Naive thymus-derived CD4-positive, alpha-beta T cell (primary cell): Measurements from ENCODE around the gene TNFAIP8L1. TPM values are rescaled to one million over a fixed set of nuclear protein-coding genes. Genes with fewer than 3 reads are reported as not detected.
A peak's percentile ranks its signal among the peaks of the same experiment; 100 is the strongest.

ENCODE experiments used
- ATAC-seq: fragments of 150-1000 bp; cut with Tn5 transposase; 2 replicates; pipeline ENCODE4 v1.10.0; 2021; ENCODE audit warnings: mild to moderate bottlenecking, moderate library complexity
- CTCF ChIA-PET: fragments of 350-600 bp; sonication (Branson Sonifier 250); formaldehyde crosslinking; loops from one replicate; lab custom pipeline; 2021; ENCODE audit warnings: antibody characterized with exemption; lab: Charles Lee
- POLR2A ChIA-PET: fragments of 350-600 bp; sonication (Branson Sonifier 250); formaldehyde crosslinking; loops from one replicate; lab custom pipeline; 2021; ENCODE audit warnings: antibody characterized with exemption, inconsistent platforms; lab: Charles Lee
- DNase-seq, 9 donors: peaks; one replicate each; pipeline versions ENCODE4 v3.0.0 to v3.0.0-alpha.2; 2020 to 2022; ENCODE audit warnings: mixed read lengths in 1 of 9
- H3K27ac ChIP-seq: one replicate; pipeline ENCODE4 v1.7.0; 2013; ENCODE audit warnings: mild to moderate bottlenecking, low read depth, low read length, moderate library complexity
- H3K27me3 ChIP-seq, 2 donors: one replicate each; pipeline ENCODE4 v1.7.0; 2013; ENCODE audit warnings: low read length in 2 of 2, mild to moderate bottlenecking in 2 of 2, moderate library complexity in 2 of 2; ENCODE audit not compliant: control insufficient read depth in 2 of 2, insufficient read depth in 2 of 2
- H3K36me3 ChIP-seq, 3 experiments: 1 replicate in 2 of 3; 2 replicates in 1 of 3; pipeline ENCODE4 v1.7.0; 2013; ENCODE audit warnings: low read length in 3 of 3, mild to moderate bottlenecking in 3 of 3, moderate library complexity in 1 of 3; ENCODE audit not compliant: insufficient read depth in 3 of 3, control insufficient read depth in 2 of 3
- H3K4me1 ChIP-seq, 2 donors: one replicate each; pipeline ENCODE4 v1.7.0; 2013; ENCODE audit warnings: low read length in 2 of 2, mild to moderate bottlenecking in 2 of 2, moderate library complexity in 1 of 2; ENCODE audit not compliant: control insufficient read depth in 2 of 2, insufficient read depth in 2 of 2
- H3K4me3 ChIP-seq: 2 replicates; pipeline ENCODE4 v1.7.0; 2013; ENCODE audit warnings: mild to moderate bottlenecking, low read length
- H3K9me3 ChIP-seq, 3 experiments: 1 replicate in 2 of 3; 2 replicates in 1 of 3; pipeline ENCODE4 v1.7.0; 2013; ENCODE audit warnings: low read length in 3 of 3; ENCODE audit not compliant: control insufficient read depth in 2 of 3
- H3K27ac Mint-ChIP-seq, 9 donors: one replicate each; pipeline ENCODE4 v1.8.0; 2020 to 2022; ENCODE audit warnings: mixed read lengths in 9 of 9, mild to moderate bottlenecking in 8 of 9, moderate library complexity in 5 of 9, inconsistent platforms in 2 of 9
- H3K27me3 Mint-ChIP-seq, 5 donors: one replicate each; pipeline ENCODE4 v1.8.0; 2021 to 2022; ENCODE audit warnings: mixed read lengths in 5 of 5, mild to moderate bottlenecking in 1 of 5
- H3K36me3 Mint-ChIP-seq, 5 donors: one replicate each; pipeline ENCODE4 v1.8.0; 2020 to 2022; ENCODE audit warnings: mixed read lengths in 5 of 5, mild to moderate bottlenecking in 3 of 5, inconsistent platforms in 1 of 5
- H3K4me1 Mint-ChIP-seq, 7 donors: one replicate each; pipeline ENCODE4 v1.8.0; 2020 to 2022; ENCODE audit warnings: mixed read lengths in 7 of 7, mild to moderate bottlenecking in 3 of 7, inconsistent platforms in 1 of 7
- H3K4me3 Mint-ChIP-seq, 10 donors: one replicate each; pipeline ENCODE4 v1.8.0; 2020 to 2022; ENCODE audit warnings: mild to moderate bottlenecking in 10 of 10, mixed read lengths in 10 of 10, moderate library complexity in 6 of 10, inconsistent platforms in 2 of 10
- H3K9me3 Mint-ChIP-seq, 11 donors: one replicate each; pipeline ENCODE4 v1.8.0; 2020 to 2022; ENCODE audit warnings: mixed read lengths in 11 of 11, mild to moderate bottlenecking in 4 of 11, inconsistent platforms in 1 of 11, moderate library complexity in 1 of 11
- intact Hi-C, 2 donors: fragments of 100-400 bp; cut with micrococcal nuclease; formaldehyde crosslinking; loops; one replicate each; pipeline ENCODE4 v1.15.1; 2023
- polyA plus RNA-seq, 2 donors: library from polyadenylated mRNA; unstranded; fragments of 300-500 nt; fragmentation: Illumina TruSeq; gene quantifications; one replicate each; pipeline ENCODE4 v1.2.3, GENCODE V29; 2021
- total RNA-seq, 6 experiments: library from RNA in 5 of 6; stranded (reverse) in 5 of 6; gene quantifications; 1 replicate in 5 of 6; 2 replicates in 1 of 6; pipeline ENCODE4 v1.2.3 and lab custom pipeline; 2021 to 2026

Gene TNFAIP8L1
- total and polyA plus RNA-seq, 7 experiments from 2014 or later, result 8.0 to 22.4 (median 20.5) TPM

DNA sequence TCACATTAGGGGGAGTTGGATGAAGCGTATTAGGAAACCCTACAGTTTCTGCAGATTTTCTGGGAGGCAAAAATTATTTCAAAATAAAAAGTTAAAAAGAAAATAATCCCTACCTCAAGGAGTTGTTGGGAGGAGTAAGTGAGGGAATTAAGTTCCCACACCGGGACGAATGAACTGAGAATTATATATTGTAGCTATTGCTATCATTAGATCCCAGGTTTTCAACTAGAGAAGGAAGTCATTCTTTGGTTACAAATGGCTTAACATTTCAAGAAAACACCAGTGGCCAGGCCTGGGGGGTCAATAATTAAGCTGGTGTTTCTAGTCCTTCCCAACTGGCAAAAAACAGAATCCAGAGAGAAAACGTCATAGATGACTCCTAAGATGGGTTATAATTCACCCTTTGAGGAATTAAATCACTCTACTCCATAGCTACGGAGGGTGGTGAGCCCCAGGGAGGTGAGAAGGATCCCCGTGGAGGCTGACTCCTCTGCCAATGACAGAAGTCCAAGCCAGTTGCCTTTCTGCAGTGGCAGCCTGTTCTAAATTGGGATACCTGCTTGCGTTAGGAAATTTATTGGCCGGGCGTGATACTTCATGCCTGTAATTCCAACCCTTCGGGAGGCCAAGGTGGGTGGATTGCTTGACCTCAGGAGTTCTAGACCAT lies 32.0 kb downstream of the TNFAIP8L1 start:
- POLR2A ChIA-PET, result no interaction called here
- Histone ChIP-seq H3K27me3 (no peaks in the 10 kb centered on the region), H3K4me3 (no peak overlapping the region), H3K36me3 (peaks cover 0 to 34% (median 4%) of the 10 kb centered on the region in 3 experiments), H3K4me1 (peaks cover 10 to 13% of the 10 kb centered on the region in 2 donors), H3K27ac (peak overlapping the region; percentile 6), H3K9me3 (no peaks in the 10 kb centered on the region)
- intact Hi-C loops, result loop anchor here (2.0 kb wide), 2 partner anchors 51 to 297 kb away; partner anchors contain the start of genes DPP9 (in 1 of the 2) and KDM4B (in 1 of the 2)
- Mint-ChIP-seq H3K9me3 (no peaks in the 10 kb centered on the region), H3K27ac (peak overlapping the region in 7 of 9 donors; percentile 28 to 86 (median 53)), H3K36me3 (peaks cover 0 to 9% (median 3%) of the 10 kb centered on the region in 5 donors), H3K4me1 (peaks cover 0 to 18% (median 16%) of the 10 kb centered on the region in 7 donors), H3K4me3 (peak overlapping the region; percentile 46 to 87 (median 78)), H3K27me3 (no peaks in the 10 kb centered on the region)
- CTCF ChIA-PET, result no interaction called here
- ATAC-seq (no peak), DNase-seq (no peak)

DNA sequence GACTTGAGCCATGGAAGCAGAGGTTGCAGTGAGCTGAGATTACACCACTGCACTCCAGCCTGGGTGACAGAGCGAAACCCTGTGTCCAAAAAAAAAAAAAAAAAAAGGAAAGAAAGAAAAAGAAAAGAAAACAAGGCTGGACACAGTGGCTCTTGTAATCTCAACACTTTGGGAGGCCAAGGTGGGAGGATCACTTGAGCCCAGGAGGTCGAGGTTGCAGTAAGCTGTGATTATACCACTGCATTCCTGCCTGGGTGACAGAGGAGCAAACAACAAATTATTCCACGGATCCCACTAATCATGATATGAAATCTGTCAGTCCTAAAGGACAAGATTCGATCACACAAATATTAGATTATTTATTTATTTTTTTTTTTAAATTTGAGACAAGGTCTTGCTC lies 33.9 kb downstream of the TNFAIP8L1 start:
- Histone ChIP-seq H3K4me1 (peaks cover 10 to 13% of the 10 kb centered on the region in 2 donors), H3K27ac (no peak overlapping the region), H3K4me3 (no peak overlapping the region), H3K36me3 (peaks cover 0 to 34% (median 2%) of the 10 kb centered on the region in 3 experiments), H3K9me3 (no peaks in the 10 kb centered on the region), H3K27me3 (no peaks in the 10 kb centered on the region)
- ChIA-PET CTCF (interaction anchor here (0.5 kb wide), 1 partner anchor 66 kb away, joined by 4 read pairs; no protein-coding TSS in a partner anchor), POLR2A (interaction anchor here (0.6 to 1.0 kb wide), 2 partner anchors 33 to 105 kb away, joined by 3 to 5 read pairs; no protein-coding TSS in a partner anchor)
- H3K4me3 Mint-ChIP-seq, result no peak overlapping the region
- H3K27ac Mint-ChIP-seq, result peak overlapping the region in 2 of 9 donors; percentile 38 to 47
- peaks cover 0 to 7% (median 3%) of the 10 kb centered on the region in 5 donors for H3K36me3 Mint-ChIP-seq
- intact Hi-C loops, result no loop called here
- DNase-seq (no peak), ATAC-seq (no peak)
- H3K4me1 Mint-ChIP-seq, result peaks cover 0 to 16% (median 14%) of the 10 kb centered on the region in 7 donors
- H3K27me3 Mint-ChIP-seq, result no peaks in the 10 kb centered on the region
- no peaks in the 10 kb centered on the region for H3K9me3 Mint-ChIP-seq

DNA sequence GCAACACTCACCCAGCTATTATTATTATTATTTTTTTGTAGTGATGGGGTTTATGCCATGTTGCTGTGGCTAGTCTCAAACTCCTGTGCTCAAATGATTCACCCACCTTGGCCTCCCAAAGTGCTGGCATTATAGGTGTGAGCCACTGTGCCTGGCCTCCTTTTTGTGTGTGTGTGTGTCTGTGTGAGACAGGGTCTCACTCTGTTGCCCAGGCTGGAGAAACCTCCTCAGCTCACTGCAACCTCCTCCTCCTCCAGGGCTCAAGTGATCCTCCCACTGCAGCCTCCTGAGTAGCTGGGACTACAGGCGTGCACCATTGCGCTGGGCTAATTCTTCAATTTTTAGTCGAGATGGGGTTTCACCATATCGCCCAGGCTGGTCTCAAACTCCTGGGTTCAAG lies 34.4 kb downstream of the TNFAIP8L1 start:
- Histone ChIP-seq H3K27ac (no peak overlapping the region), H3K4me3 (no peak overlapping the region), H3K9me3 (no peaks in the 10 kb centered on the region), H3K36me3 (peaks cover 0 to 35% (median 0%) of the 10 kb centered on the region in 3 experiments), H3K27me3 (no peaks in the 10 kb centered on the region), H3K4me1 (peaks cover 8 to 10% of the 10 kb centered on the region in 2 donors)
- CTCF ChIA-PET, result interaction anchor here (0.7 kb wide), 1 partner anchor 21 kb away, joined by 3 read pairs; no protein-coding TSS in a partner anchor
- peak overlapping the region in 3 of 9 donors; percentile 17 to 45 (median 39) for H3K27ac Mint-ChIP-seq
- intact Hi-C loops, result no loop called here
- H3K27me3 Mint-ChIP-seq, result no peaks in the 10 kb centered on the region
- POLR2A ChIA-PET, result interaction anchor here (0.6 to 1.0 kb wide), 2 partner anchors 34 to 105 kb away, joined by 3 to 5 read pairs; no protein-coding TSS in a partner anchor
- peaks cover 0 to 13% (median 10%) of the 10 kb centered on the region in 7 donors for H3K4me1 Mint-ChIP-seq
- DNase-seq, result no peak
- H3K4me3 Mint-ChIP-seq, result no peak overlapping the region
- ATAC-seq, result no peak
- peaks cover 0 to 6% (median 0%) of the 10 kb centered on the region in 5 donors for H3K36me3 Mint-ChIP-seq
- H3K9me3 Mint-ChIP-seq, result no peaks in the 10 kb centered on the region

DNA sequence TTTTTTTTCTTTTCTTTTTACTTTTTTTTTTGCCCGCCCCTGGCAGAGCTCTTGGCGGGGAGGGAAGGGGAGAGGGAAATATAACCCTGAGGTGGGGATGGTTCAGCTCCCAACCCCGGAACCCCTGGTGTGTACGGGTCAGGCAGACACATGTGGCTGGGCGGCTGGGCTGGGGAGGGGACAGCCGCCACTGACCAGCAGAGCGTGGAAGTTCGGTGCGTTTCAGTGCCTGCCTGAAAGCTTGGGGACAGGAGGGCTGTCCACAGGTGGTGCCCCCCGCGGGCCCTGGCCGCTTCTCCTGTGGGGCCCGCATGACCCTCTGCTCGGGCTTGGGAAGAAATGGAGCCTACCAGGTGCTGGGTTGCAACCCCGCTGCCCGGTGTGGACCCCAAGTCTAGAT lies 36.0 kb downstream of the TNFAIP8L1 start:
- intact Hi-C loops, result no loop called here
- no peak for ATAC-seq
- H3K27me3 ChIP-seq, result no peaks in the 10 kb centered on the region
- Mint-ChIP-seq H3K27me3 (no peaks in the 10 kb centered on the region), H3K9me3 (no peaks in the 10 kb centered on the region), H3K27ac (no peak overlapping the region), H3K4me3 (no peak overlapping the region), H3K4me1 (peaks cover 0 to 4% (median 2%) of the 10 kb centered on the region in 7 donors), H3K36me3 (peaks cover 0 to 8% (median 0%) of the 10 kb centered on the region in 5 donors)
- H3K4me3 ChIP-seq, result no peak overlapping the region
- peaks cover 0 to 42% (median 0%) of the 10 kb centered on the region in 3 experiments for H3K36me3 ChIP-seq
- no peak overlapping the region for H3K27ac ChIP-seq
- ChIA-PET POLR2A (no interaction called here), CTCF (no interaction called here)
- no peak for DNase-seq
- H3K9me3 ChIP-seq, result no peaks in the 10 kb centered on the region
- no peaks in the 10 kb centered on the region for H3K4me1 ChIP-seq

DNA sequence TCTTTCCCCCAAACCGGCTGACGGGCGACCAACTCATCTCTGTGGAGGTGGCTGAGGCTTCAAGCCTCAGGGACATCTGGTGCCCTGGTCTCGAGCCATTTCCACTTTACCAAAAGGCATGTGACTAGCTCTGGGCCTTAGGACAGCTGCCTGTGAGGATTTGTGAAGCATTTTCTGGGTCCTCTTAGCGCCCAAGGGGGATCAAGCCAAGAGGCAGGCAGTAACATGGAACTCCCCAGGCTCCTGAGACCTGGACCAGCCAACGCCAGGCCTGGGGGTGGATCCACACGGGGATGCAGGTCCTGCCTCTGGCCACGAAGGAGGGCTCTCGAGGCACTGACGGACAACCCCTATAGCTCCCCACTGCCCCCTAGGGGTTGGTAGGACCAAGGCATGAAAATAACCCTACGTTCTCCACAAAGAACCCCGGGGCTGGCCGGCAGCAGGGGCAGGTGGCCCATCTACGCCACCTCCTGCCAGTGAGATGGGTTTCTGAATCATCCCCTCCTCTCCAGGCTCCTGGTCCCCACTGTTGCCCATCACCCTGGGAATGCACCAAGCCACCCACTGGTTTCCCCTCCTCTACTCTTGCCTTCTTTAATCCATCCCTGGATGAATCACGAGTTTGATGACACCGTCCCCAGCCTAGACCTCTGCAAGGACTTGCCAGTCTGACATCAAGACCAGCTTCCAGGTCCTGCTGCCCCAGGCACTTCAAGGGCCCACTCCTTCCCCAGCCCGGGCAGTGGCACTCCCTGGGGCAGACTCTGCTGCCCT lies 37.8 kb downstream of the TNFAIP8L1 start:
- DNase-seq (peak in 3 of 9 donors; percentile 11 to 19 (median 11)), ATAC-seq (peak; percentile 53)
- H3K36me3 Mint-ChIP-seq, result peaks cover 0 to 14% (median 0%) of the 10 kb centered on the region in 5 donors
- intact Hi-C loops, result no loop called here
- H3K27ac Mint-ChIP-seq, result no peak overlapping the region
- CTCF ChIA-PET, result interaction anchor here (0.8 kb wide), 1 partner anchor 48 kb away, joined by 3 read pairs; no protein-coding TSS in a partner anchor
- peaks cover 0 to 2% (median 0%) of the 10 kb centered on the region in 7 donors for H3K4me1 Mint-ChIP-seq
- Histone ChIP-seq H3K27ac (no peak overlapping the region), H3K9me3 (no peaks in the 10 kb centered on the region), H3K36me3 (peaks cover 0 to 51% (median 0%) of the 10 kb centered on the region in 3 experiments), H3K4me3 (no peak overlapping the region), H3K4me1 (no peaks in the 10 kb centered on the region), H3K27me3 (no peaks in the 10 kb centered on the region)
- no peaks in the 10 kb centered on the region for H3K27me3 Mint-ChIP-seq
- no peaks in the 10 kb centered on the region for H3K9me3 Mint-ChIP-seq
- POLR2A ChIA-PET, result no interaction called here
- no peak overlapping the region for H3K4me3 Mint-ChIP-seq

DNA sequence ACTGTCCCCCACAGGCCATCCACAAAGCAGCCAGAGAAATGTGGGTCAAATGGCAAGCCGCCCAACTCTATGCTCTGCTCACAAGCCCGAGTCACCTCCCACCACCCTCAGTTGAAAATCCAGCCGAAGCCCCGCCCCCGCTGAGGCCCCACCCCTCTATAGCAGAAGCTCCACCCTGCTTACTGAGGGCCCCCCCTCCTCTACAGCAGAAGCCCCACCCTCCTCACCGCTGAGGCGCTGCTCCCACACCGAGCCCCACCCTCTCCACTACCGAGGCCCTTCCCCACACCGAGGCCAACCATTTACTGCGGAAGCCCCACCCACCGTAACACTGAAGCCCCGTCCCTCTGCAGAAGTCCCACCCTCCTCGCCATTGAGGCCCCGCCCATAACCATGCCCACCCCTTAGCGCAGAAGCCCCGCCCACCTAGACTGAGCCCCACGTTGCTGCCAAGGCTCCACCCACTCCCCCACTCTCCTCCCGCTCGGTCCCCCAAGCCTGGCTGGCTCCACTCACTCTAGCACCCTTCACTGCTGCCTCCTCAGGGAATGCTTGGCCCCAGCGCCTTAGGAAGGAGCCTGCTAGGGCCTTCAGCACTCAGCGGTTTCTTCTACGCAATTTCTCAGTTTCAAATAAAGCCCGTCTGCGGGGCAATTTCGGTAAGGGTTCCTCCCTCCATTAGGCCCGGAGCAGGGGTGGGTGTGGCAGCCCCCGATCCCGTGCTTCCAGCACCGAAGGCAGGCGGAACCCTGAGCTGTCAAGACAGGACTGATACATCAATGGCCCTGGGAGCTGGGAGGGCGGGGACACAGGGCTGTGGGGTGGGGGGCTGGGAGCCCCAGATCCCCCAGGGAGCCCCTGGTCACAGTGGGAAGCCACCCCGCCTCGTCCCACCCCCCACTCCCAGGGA lies 39.8 kb downstream of the TNFAIP8L1 start:
- ChIA-PET POLR2A (no interaction called here), CTCF (no interaction called here)
- intact Hi-C loops, result no loop called here
- Mint-ChIP-seq H3K27me3 (no peaks in the 10 kb centered on the region), H3K36me3 (peaks cover 0 to 24% (median 0%) of the 10 kb centered on the region in 5 donors), H3K27ac (no peak overlapping the region), H3K9me3 (no peaks in the 10 kb centered on the region), H3K4me3 (no peak overlapping the region), H3K4me1 (peaks cover 0 to 2% (median 0%) of the 10 kb centered on the region in 7 donors)
- DNase-seq (peak in 2 of 9 donors; percentile 14 to 31), ATAC-seq (peak; percentile 75)
- Histone ChIP-seq H3K9me3 (no peaks in the 10 kb centered on the region), H3K27ac (no peak overlapping the region), H3K36me3 (peaks cover 0 to 68% (median 4%) of the 10 kb centered on the region in 3 experiments), H3K4me1 (no peaks in the 10 kb centered on the region), H3K27me3 (no peaks in the 10 kb centered on the region), H3K4me3 (no peak overlapping the region)
